Skeletal muscle cell (primary cell): ENCODE data around the gene SIX5.

Experiments used
- DNase-seq: peaks from one replicate; pipeline ENCODE4 v3.0.0-alpha.2; 2010; ENCODE audit warnings: low read depth
- H3K4me3 ChIP-seq: 2 replicates; pipeline ENCODE4 v1.5.1; 2011; ENCODE audit warnings: low read depth, mild to moderate bottlenecking, control low read depth, low read length, moderate library complexity

The SIX5 gene

DNA sequence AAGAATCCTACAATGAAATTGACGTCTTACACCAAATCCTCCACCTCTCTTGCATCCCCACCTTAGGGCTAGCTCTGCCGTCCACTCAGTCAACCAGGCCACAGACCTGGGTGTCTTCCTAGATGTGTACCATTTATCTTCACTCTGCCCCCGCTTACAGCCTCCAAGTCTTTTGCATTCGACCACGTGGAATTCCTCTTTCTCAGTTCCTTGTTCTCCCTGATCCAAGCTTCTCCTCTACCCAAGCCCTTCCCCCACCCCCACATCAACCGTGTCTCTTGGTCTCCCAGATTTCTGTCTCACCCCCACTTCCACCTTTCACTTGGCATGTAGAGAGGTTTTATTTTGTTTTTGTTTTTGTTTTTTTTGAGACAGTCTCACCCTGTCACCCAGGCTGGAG, 24.8 kb upstream of the SIX5 start:
- DNase-seq = no peak
- no peak overlapping the region for H3K4me3 ChIP-seq

DNA sequence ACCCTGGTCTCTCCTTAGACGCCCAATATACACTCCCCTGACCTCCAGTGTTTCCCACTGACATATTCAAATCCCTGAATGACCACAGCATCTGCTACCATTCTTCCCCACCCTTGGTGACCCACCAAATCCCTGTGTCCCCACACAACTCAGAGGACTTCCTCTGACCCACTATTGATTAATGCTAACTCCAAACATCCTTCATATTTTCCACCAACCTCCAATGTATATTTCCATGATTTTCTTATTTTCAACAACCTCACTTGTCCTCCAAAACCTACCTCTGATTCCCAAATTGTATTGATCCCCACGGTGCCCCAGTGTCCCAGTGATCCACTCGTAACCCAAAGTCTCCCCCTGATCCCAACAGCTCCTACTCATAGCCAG, 24.1 kb upstream of the SIX5 start:
- H3K4me3 ChIP-seq = peak overlapping the region; percentile 26
- DNase-seq = no peak

DNA sequence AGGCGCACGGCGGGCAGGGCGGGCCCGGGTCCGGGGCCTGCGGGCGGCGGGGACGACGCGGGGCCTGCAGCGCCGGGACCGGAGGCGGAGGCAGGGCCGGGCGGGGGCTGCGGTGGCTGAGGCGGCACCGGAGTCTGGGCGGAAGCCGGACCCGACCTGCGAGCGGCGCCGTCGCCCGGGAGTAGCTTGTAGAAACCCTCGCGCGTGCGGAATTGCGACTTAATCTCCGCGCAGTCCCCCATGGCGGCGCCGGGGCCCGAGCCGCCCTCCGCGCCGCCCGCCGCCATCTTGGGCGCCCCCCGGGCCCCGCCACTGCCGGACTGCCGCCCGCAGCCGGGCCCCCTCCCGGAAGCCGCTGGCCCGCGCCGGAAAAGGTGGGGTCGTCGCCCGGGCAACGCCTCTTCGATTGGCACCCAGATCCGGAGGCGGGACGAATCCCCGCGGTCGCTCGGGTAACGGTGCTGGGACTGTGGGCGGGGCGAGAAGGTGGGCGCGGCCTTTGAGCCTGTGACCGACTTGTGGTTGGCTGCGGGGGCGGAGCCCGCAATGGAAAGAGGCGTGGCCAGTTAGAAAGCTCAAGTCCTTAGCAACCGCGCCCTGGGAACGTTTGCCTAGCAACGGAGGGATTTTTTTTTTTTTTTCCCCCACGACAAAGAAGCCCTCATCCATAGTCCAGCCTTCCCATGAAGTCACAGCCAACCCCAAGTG, 23.6 kb upstream of the SIX5 start, which contains the start of gene DMWD:
TSS of gene DMWD (minus strand) at position 376 of the 708 bp plus-strand sequence. CDS start at position 287, 89 bp downstream.
- peak within 1 kb of the TSS; percentile 94 for H3K4me3 ChIP-seq
- peak; percentile 94 for DNase-seq

- no peak for DNase-seq
- H3K4me3 ChIP-seq = peak overlapping the region; percentile 94
Observed at GRCh38 chr19:45791744-45792469, 22.9 kb upstream of the SIX5 start.

DNA sequence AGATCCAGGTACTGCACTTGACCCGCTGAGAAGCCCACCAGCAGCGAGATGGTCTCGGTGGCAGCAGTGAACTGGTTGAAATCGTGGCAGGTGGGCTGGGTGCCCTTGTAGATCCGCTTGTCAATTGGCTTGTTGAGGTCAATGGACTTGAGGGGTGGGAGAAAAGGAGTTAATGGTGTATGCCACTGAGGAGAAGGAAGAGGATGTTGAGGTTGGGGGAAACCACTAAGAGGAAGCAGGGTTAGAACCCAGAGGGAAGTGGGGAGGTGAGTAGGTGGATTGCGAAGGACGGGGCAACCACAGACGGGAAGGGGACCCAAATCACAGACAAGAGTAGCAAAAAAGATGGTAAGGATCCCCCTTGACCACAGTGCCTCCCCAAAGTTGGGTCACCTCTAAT, 21.9 kb upstream of the SIX5 start:
- peak overlapping the region; percentile 94 for H3K4me3 ChIP-seq
- no peak for DNase-seq

GRCh38 chr19:45789035-45789786, 20.2 kb upstream of the SIX5 start:
- no peak for DNase-seq
- no peak overlapping the region for H3K4me3 ChIP-seq

- DNase-seq = no peak
- no peak overlapping the region for H3K4me3 ChIP-seq
Observed at GRCh38 chr19:45786533-45786894, 17.5 kb upstream of the SIX5 start.

- DNase-seq = no peak
- H3K4me3 ChIP-seq = no peak overlapping the region
Observed at GRCh38 chr19:45785781-45786532, 16.9 kb upstream of the SIX5 start.

GRCh38 chr19:45785097-45785496, 16.0 kb upstream of the SIX5 start:
- no peak for DNase-seq
- no peak overlapping the region for H3K4me3 ChIP-seq

- DNase-seq = no peak
- H3K4me3 ChIP-seq = no peak overlapping the region
Observed at GRCh38 chr19:45784096-45784495, 15.0 kb upstream of the SIX5 start.

DNA sequence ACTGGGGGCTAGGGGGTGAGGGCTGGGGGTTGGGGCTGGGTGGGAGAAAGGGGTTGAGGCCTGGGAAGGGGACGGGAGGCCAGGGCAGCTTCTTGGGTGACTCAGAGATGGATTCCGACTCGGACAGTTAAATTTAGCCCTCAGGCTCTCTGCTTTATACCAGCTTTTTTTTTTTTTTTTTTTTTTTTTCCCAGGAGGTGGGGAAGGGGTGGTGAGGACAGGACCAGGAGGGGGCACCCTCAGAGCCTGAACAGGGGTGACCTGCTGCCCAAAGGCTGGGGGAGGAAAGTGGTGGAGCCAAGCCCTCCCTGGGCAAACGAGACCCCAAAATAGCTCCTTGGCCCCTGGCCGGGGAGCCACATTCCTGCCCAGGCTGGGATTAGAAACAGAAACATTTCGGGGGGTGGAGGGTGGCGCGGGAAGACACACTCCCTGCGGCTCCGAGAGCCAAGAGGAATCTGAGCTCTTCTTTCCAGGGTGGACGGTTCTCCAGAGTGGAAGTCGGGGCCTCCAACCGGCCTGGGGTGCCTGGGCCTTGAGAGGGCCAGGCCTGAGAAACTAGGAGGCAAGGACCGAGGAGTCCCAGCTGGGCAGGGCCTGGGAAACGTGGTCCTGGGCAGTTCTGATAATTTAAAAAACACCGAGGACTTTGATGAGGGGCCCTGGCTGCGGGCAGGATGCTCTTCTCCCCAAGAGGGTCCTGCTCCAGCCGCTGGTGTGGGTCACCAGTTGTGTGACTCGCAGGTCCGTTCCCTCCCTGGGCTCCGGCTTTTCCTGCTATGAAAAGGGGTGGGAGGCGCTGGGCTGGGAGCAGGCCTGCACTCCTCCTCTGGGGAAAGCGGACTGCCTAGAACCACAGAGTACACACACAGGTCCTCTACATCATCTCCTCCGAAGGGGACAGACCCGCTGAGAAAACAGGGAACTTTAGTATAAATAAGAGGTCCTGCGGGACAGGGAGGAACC, 14.1 kb upstream of the SIX5 start:
- H3K4me3 ChIP-seq = peak overlapping the region; percentile 58
- no peak for DNase-seq

GRCh38 chr19:45782162-45782691, 13.2 kb upstream of the SIX5 start, which contains the start of gene DMPK:
Gene DMPK, minus strand, starts transcription at chr19:45782490. Its CDS starts 138 bp downstream, at chr19:45782352.
- peak within 1 kb of the TSS; percentile 58 for H3K4me3 ChIP-seq
- DNase-seq = no peak

DNA sequence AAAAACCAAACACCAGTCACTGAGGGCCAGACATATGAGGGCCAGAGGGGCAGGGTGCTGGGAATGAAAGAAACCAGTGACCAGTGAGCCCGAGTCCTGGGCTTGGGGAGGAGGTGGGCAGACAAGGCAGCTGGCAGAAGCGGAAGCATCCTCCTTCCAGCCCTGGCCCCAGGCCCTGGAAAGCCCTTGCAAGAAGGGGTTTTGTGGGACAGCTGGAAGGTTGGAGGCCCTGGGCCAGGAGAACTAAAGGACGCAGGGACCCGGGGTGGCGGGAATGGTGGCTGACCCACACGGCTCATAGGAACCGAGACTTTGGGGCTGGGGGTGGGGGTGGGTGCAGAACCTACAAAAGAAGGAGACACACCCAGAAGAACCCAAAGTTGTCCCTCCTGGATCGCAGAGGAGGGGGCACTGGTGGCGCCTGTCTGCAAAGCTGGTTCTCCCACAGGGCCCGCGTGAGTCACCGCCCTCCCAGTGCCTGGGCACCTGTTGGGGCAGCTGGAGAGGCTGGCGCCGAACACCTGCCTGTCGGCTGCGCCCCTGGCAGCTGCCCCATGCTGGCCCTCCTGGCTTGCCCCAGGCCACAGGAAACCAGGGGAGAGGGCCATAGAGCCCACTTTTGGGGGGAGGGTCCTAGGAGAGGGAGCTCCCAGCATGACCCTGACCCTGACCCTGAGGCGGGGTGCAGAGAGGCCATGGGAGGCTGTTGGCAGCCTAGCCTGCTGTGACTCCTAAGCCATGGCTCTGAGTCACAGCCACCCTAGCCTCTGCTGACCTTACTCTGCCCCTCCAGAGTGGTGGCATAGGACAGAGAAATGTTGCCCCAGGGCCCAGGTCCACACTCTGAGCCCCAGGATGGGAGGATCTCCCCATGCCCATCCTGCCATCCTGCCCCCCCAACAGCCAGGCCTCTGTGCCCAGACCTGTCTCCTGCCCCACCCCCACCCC, 12.4 kb upstream of the SIX5 start:
- peak overlapping the region; percentile 58 for H3K4me3 ChIP-seq

GRCh38 chr19:45780448-45781213, 11.6 kb upstream of the SIX5 start:
- peak overlapping the region; percentile 58 for H3K4me3 ChIP-seq
- no peak for DNase-seq

More for the DNA sequence above, 12.4 kb upstream of the SIX5 start:
- DNase-seq = no peak

- H3K4me3 ChIP-seq = peak overlapping the region; percentile 58
Observed at GRCh38 chr19:45780146-45780447, 11.0 kb upstream of the SIX5 start.

DNA sequence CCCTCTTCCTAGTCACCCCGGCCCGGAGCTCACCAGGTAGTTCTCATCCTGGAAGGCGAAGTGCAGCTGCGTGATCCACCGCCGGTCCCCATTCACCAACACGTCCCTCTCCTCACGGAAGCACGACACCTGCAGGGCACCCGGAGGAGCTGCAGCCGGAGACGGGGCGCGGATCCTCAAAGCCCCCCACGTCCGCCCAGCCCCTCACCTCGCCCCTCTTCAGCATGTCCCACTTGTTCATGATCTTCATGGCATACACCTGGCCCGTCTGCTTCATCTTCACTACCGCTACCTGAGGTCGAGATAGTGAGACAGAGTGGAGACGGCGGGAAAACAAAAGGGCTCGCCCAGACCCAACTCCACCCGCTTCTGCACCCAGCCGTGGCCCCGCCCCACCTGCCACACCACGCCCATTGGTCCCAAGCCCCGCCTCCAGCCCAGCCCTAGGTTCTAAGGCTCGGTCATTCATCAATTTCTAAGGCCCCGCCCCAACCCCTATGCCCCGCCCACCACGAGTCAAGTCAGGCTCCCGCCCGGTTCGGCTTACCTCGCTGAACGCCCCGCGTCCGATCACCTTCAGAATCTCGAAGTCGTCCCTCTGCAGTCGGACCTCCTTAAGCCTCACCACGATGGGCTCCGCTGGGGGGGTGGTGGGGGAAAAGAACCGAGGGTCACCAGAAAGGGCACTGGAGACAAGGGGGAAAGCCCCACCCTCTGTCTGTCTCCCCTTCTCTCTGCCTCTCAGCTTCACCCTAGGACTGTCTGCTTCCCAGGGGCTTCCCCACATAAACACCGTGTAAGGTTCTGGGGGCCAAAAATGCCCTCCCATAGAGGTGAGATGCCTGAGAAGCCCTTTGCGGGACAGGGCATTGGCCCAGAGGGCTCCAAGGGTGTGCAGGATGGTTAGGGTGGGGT, 10.4 kb upstream of the SIX5 start:
- DNase-seq = no peak
- peak overlapping the region; percentile 58 for H3K4me3 ChIP-seq

More at GRCh38 chr19:45780146-45780447, 11.0 kb upstream of the SIX5 start:
- no peak for DNase-seq
